Keratinocyte (primary cell): ENCODE measurements around the gene TOX2. TPM values are rescaled to one million over a fixed set of nuclear protein-coding genes. Genes with fewer than 3 reads are reported as not detected.

Experiments
- DNase-seq: peaks from one replicate; pipeline ENCODE4 v3.0.0-alpha.2; 2011; ENCODE audit warnings: low read depth, missing footprints, low spot score
- FAIRE-seq: peaks from 2 replicates; lab custom pipeline; 2011; peaks lifted over from hg19 to GRCh38; lab: Jason Lieb, UNC
- H2AFZ ChIP-seq: 2 replicates; pipeline ENCODE4 v1.6.0; 2012; ENCODE audit warnings: low read length, control low read depth, inconsistent platforms; ENCODE audit not compliant: control insufficient read depth
- H3K27ac ChIP-seq: 2 replicates; pipeline ENCODE4 v1.5.1; 2011; ENCODE audit warnings: low read length; ENCODE audit not compliant: control insufficient read depth, insufficient read depth
- H3K27me3 ChIP-seq: 3 replicates; pipeline ENCODE4 v1.6.0; 2011; ENCODE audit warnings: low read length; ENCODE audit not compliant: control insufficient read depth, insufficient read depth; ENCODE audit errors: extremely low read depth
- H3K36me3 ChIP-seq, 2 experiments: 2 replicates in 1 of 2; 3 replicates in 1 of 2; pipeline ENCODE4 v1.5.1; 2011; ENCODE audit warnings: low read length in 2 of 2, mild to moderate bottlenecking in 1 of 2; ENCODE audit not compliant: control insufficient read depth in 2 of 2, insufficient read depth in 2 of 2; ENCODE audit errors: extremely low read depth in 1 of 2
- H3K4me1 ChIP-seq: 3 replicates; pipeline ENCODE4 v1.5.1; 2011; ENCODE audit warnings: low read length; ENCODE audit not compliant: control insufficient read depth, insufficient read depth; ENCODE audit errors: extremely low read depth
- H3K4me2 ChIP-seq: 3 replicates; pipeline ENCODE4 v1.6.0; 2011; ENCODE audit warnings: low read depth, low read length; ENCODE audit not compliant: control insufficient read depth, insufficient read depth; ENCODE audit errors: extremely low read depth
- H3K4me3 ChIP-seq, 3 experiments: fragments of 200-600 bp in 1 of 3; sonication (generic) in 1 of 3; 2 replicates in 2 of 3; 3 replicates in 1 of 3; pipeline ENCODE4 v1.5.1; 2011 to 2016; ENCODE audit warnings: low read length in 3 of 3, mild to moderate bottlenecking in 3 of 3, control low read depth in 2 of 3, inconsistent platforms in 1 of 3, low read depth in 1 of 3, mixed read lengths in 1 of 3, mixed run types in 1 of 3, moderate library complexity in 1 of 3; ENCODE audit not compliant: control insufficient read depth in 2 of 3, insufficient read depth in 2 of 3; ENCODE audit errors: extremely low read depth in 1 of 3
- H3K79me2 ChIP-seq: 2 replicates; pipeline ENCODE4 v1.6.0; 2012; ENCODE audit warnings: low read length; ENCODE audit not compliant: control insufficient read depth, insufficient read depth
- H3K9ac ChIP-seq: 3 replicates; pipeline ENCODE4 v1.6.0; 2011; ENCODE audit warnings: low read length; ENCODE audit not compliant: control insufficient read depth, insufficient read depth; ENCODE audit errors: extremely low read depth
- H3K9me1 ChIP-seq: 3 replicates; pipeline ENCODE4 v1.6.0; 2011; ENCODE audit warnings: low read length; ENCODE audit not compliant: control insufficient read depth, insufficient read depth; ENCODE audit errors: extremely low read depth
- H3K9me3 ChIP-seq: 2 replicates; pipeline ENCODE4 v1.5.1; 2012; ENCODE audit warnings: low read depth, low read length; ENCODE audit not compliant: control insufficient read depth
- H4K20me1 ChIP-seq: 3 replicates; pipeline ENCODE4 v1.6.0; 2011; ENCODE audit warnings: low read length; ENCODE audit not compliant: control insufficient read depth, insufficient read depth; ENCODE audit errors: extremely low read depth
- CTCF ChIP-seq, 3 experiments: IDR thresholded peaks in 1 of 3; conservative IDR thresholded peaks in 1 of 3; optimal IDR thresholded peaks in 1 of 3; 2 replicates in 2 of 3; 3 replicates in 1 of 3; pipeline versions ENCODE3 to v1.5.1; 2011; ENCODE audit warnings: low read length in 3 of 3, mild to moderate bottlenecking in 3 of 3, moderate library complexity in 2 of 3, control low read depth in 1 of 3, inconsistent platforms in 1 of 3; ENCODE audit not compliant: insufficient read depth in 2 of 3; ENCODE audit errors: extremely low read depth in 1 of 3
- EZH2 ChIP-seq: IDR thresholded peaks from one replicate; pipeline ENCODE4 v1.6.1; 2012; ENCODE audit warnings: inconsistent platforms, mild to moderate bottlenecking, low read length, moderate library complexity
- dilution Hi-C: fragments of 300-500 bp; cut with MboI; formaldehyde crosslinking; loops from one replicate; pipeline ENCODE4 v1.7.0; 2020; ENCODE audit warnings: low sequenced_read_pairs; ENCODE audit not compliant: extremely low pct_ligation_motif_present
- polyA plus RNA-seq, 5 experiments: library from polyadenylated mRNA; depleted of rRNA in 3 of 5; stranded (reverse) in 3 of 5; stranded (forward) in 1 of 5; unstranded in 1 of 5; fragments of >200 nt; gene quantifications; 1 replicate in 1 of 5; 2 replicates in 3 of 5; 3 replicates in 1 of 5; pipeline versions ENCODE4 v1.2.1 to v1.2.3, GENCODE V29; 2011 to 2012; ENCODE audit warnings: missing spikeins in 2 of 5, low read depth in 1 of 5, low replicate concordance in 1 of 5

The TOX2 gene
- polyA plus RNA-seq, 1 donor (not counting 4 experiments of a cell fraction or from before 2014, with no cell fraction given), result 0.20 TPM

- Histone ChIP-seq H3K9ac (no peak overlapping the region), H3K9me3 (no peaks in the 10 kb centered on the region), H3K4me3 (no peak overlapping the region), H4K20me1 (no peaks in the 10 kb centered on the region), H3K9me1 (no peaks in the 10 kb centered on the region), H3K36me3 (no peaks in the 10 kb centered on the region), H3K27me3 (peaks cover 9% of the 10 kb centered on the region), H3K79me2 (no peaks in the 10 kb centered on the region), H3K4me2 (no peak overlapping the region), H3K4me1 (no peaks in the 10 kb centered on the region), H3K27ac (no peak overlapping the region), H2AFZ (no peak overlapping the region)
- DNase-seq (no peak), FAIRE-seq (no peak)
- dilution Hi-C loops, result no loop called here
- TF ChIP-seq CTCF (optimal IDR thresholded peaks at IDR 0.05 in 1 of 3, IDR thresholded peaks at IDR 0.05 in 1 of 3, conservative IDR thresholded peaks at IDR 0.05 in 1 of 3; ENCODE audit: extremely low read depth in 1 of 3, insufficient read depth in 2 of 3, low read length in 3 of 3) (no peak), EZH2 (no peak)
These were observed 13.4 kb upstream of the TOX2 start for GRCh38 chr20:43901296-43901695.

- Histone ChIP-seq H4K20me1 (no peaks in the 10 kb centered on the region), H3K4me2 (no peak overlapping the region), H3K27me3 (peaks cover 8% of the 10 kb centered on the region), H3K4me3 (no peak overlapping the region), H3K4me1 (no peaks in the 10 kb centered on the region), H3K9me3 (peaks cover 1% of the 10 kb centered on the region), H3K27ac (no peak overlapping the region), H3K9ac (no peak overlapping the region), H2AFZ (no peak overlapping the region), H3K79me2 (no peaks in the 10 kb centered on the region), H3K36me3 (no peaks in the 10 kb centered on the region), H3K9me1 (no peaks in the 10 kb centered on the region)
- DNase-seq, result no peak
- no peak for FAIRE-seq
- TF ChIP-seq EZH2 (no peak), CTCF (optimal IDR thresholded peaks at IDR 0.05 in 1 of 3, IDR thresholded peaks at IDR 0.05 in 1 of 3, conservative IDR thresholded peaks at IDR 0.05 in 1 of 3; ENCODE audit: extremely low read depth in 1 of 3, insufficient read depth in 2 of 3, low read length in 3 of 3) (no peak)
- dilution Hi-C loops, result no loop called here
These were observed 10.5 kb upstream of the TOX2 start for GRCh38 chr20:43903953-43904826.
